Right ventricle myocardium superior (tissue), 1 donor: ENCODE measurements around the gene SPARCL1. TPM values are rescaled to one million over a fixed set of nuclear protein-coding genes. Genes with fewer than 3 reads are reported as not detected.

Experiments used
- ATAC-seq: fragments of 200-7000 bp; cut with Tn5 transposase; one replicate; pipeline ENCODE4 v1.9.1; 2020; ENCODE audit warnings: mild to moderate bottlenecking; ENCODE audit not compliant: poor library complexity
- DNase-seq: peaks from one replicate; pipeline ENCODE4 v3.0.0-alpha.2; 2020
- intact Hi-C: fragments of 100-400 bp; cut with DNase I; formaldehyde crosslinking; loops from one replicate; pipeline ENCODE4 v1.11.2; 2022
- total RNA-seq: library from RNA; stranded (reverse); fragmentation: NEBNext Ultra II Directional; extraction: Animal tissue kit (Norgen Biotek cat#: 25700); gene quantifications from one replicate; pipeline ENCODE4 v1.2.1, GENCODE V29; 2021
- donor health status: DM: no; HTN: yes; CAD: no; lungs with severe emphysema.

SPARCL1 gene
- total RNA-seq, 1 donor from 2014 or later, result 361 TPM

GRCh38 chr4:87542734-87543312 lies 13.6 kb upstream of the SPARCL1 start:
- DNase-seq (no peak), ATAC-seq (no peak)
- intact Hi-C loops, result loop anchor here (5.0 kb wide), 1 partner anchor 304 kb away; no protein-coding TSS in a partner anchor

GRCh38 chr4:87541956-87542709 lies 13.0 kb upstream of the SPARCL1 start:
- ATAC-seq, result peak; percentile 47
- intact Hi-C loops, result loop anchor here (5.0 kb wide), 1 partner anchor 305 kb away; no protein-coding TSS in a partner anchor
- DNase-seq, result no peak

- intact Hi-C loops, result loop anchor here (5.0 kb wide), 1 partner anchor 306 kb away; no protein-coding TSS in a partner anchor
- DNase-seq (no peak), ATAC-seq (no peak)
Observed at GRCh38 chr4:87541521-87541920, 12.3 kb upstream of the SPARCL1 start.

GRCh38 chr4:87540146-87541058 lies 11.2 kb upstream of the SPARCL1 start:
- ATAC-seq (peak; percentile 91), DNase-seq (no peak)
- intact Hi-C loops, result loop anchor here (5.0 kb wide), 1 partner anchor 307 kb away; no protein-coding TSS in a partner anchor

- intact Hi-C loops, result no loop called here
- ATAC-seq (no peak), DNase-seq (no peak)
Observed at GRCh38 chr4:87532907-87533306, 3.7 kb upstream of the SPARCL1 start.

- intact Hi-C loops, result no loop called here
- ATAC-seq (no peak), DNase-seq (no peak)
Observed at GRCh38 chr4:87532109-87532508, 2.9 kb upstream of the SPARCL1 start.

GRCh38 chr4:87531621-87532020 lies 2.4 kb upstream of the SPARCL1 start:
- ATAC-seq, result no peak
- intact Hi-C loops, result no loop called here
- DNase-seq, result no peak

GRCh38 chr4:87530868-87531267 lies 1.7 kb upstream of the SPARCL1 start:
- intact Hi-C loops, result no loop called here
- DNase-seq (peak; percentile 69), ATAC-seq (peak; percentile 86)

GRCh38 chr4:87530229-87530628 lies 1.1 kb upstream of the SPARCL1 start:
- ATAC-seq, result no peak
- intact Hi-C loops, result no loop called here

GRCh38 chr4:87527431-87528220 lies 1.6 kb downstream of the SPARCL1 start:
- intact Hi-C loops, result no loop called here
- peak; percentile 48 for ATAC-seq
- DNase-seq, result no peak

More at GRCh38 chr4:87530229-87530628, 1.1 kb upstream of the SPARCL1 start:
- no peak for DNase-seq

- ATAC-seq, result peak; percentile 29
- intact Hi-C loops, result no loop called here
- DNase-seq, result no peak
Observed at GRCh38 chr4:87525636-87526295, 3.4 kb downstream of the SPARCL1 start.

GRCh38 chr4:87524456-87524855 lies 4.7 kb downstream of the SPARCL1 start:
- intact Hi-C loops, result no loop called here
- no peak for DNase-seq
- ATAC-seq, result no peak

GRCh38 chr4:87523307-87523706 lies 5.9 kb downstream of the SPARCL1 start:
- intact Hi-C loops, result no loop called here
- no peak for DNase-seq
- ATAC-seq, result no peak

GRCh38 chr4:87521757-87522374 lies 7.3 kb downstream of the SPARCL1 start:
- ATAC-seq (peak; percentile 8), DNase-seq (no peak)
- intact Hi-C loops, result no loop called here

- DNase-seq (no peak), ATAC-seq (no peak)
- intact Hi-C loops, result no loop called here
Observed at GRCh38 chr4:87521319-87521718, 7.9 kb downstream of the SPARCL1 start.

GRCh38 chr4:87517621-87518020 lies 11.6 kb downstream of the SPARCL1 start:
- DNase-seq, result no peak
- no peak for ATAC-seq
- intact Hi-C loops, result no loop called here

GRCh38 chr4:87516683-87517082 lies 12.5 kb downstream of the SPARCL1 start:
- ATAC-seq, result no peak
- intact Hi-C loops, result no loop called here
- no peak for DNase-seq

GRCh38 chr4:87512400-87512799 lies 16.8 kb downstream of the SPARCL1 start:
- DNase-seq, result no peak
- intact Hi-C loops, result no loop called here
- ATAC-seq, result no peak
